DMS53 treated with DMSO at 0.1 percent for 48 hours (cell line): Measurements from ENCODE around the gene AARS2.

Experiments
- DNase-seq: peaks from one replicate; lab custom pipeline; 2025; ENCODE audit not compliant: unreplicated experiment; lab: John Stamatoyannopoulos, UW

The AARS2 gene

DNA sequence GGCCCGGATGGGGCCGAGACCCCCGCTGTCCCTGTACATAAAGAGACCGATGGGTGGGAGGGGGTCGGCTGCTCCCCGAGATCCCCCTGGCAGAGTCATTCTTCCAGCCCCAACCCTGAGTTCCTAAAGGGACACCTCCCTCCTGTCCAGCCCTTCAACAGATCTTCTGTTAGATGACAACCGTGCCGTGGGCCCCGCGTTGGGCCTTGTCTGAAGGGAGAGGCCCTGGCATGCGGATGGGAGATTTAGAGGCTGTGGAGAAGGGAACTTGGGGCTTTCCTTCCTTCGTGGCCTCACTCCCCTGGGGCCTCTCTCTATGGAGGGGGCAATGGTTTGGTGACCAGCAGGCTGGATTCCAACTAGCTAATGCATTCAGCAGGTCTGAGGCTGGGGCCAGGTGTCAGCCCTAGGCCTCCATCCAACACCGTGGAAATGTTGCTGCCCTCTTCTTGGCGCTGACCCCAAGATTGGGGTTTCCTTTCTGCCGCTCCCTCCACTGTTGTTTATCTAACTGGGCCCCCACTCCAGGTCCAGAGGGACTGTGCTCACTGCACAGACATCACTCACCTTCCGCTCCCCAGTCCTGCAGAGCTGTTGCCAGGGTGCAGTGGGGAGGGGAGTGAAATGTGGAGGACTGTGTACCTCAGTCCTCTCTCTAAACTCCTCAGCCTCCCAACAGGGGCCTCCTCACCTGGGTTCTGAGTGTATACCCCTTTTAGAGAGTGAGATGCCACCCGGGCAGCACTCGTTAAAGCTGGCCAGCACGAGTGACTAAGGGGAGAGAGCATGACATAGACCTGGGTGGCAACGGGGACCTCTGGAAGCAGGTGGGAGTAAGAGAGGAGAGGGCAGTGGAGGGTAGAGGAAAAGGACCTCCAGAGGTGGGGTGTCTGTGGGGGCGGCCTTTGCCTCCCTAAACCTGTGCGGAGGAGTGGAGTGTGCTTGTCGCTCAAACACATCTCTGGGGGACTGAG is 36.2 kb downstream of the AARS2 start:
- no peak for DNase-seq

DNA sequence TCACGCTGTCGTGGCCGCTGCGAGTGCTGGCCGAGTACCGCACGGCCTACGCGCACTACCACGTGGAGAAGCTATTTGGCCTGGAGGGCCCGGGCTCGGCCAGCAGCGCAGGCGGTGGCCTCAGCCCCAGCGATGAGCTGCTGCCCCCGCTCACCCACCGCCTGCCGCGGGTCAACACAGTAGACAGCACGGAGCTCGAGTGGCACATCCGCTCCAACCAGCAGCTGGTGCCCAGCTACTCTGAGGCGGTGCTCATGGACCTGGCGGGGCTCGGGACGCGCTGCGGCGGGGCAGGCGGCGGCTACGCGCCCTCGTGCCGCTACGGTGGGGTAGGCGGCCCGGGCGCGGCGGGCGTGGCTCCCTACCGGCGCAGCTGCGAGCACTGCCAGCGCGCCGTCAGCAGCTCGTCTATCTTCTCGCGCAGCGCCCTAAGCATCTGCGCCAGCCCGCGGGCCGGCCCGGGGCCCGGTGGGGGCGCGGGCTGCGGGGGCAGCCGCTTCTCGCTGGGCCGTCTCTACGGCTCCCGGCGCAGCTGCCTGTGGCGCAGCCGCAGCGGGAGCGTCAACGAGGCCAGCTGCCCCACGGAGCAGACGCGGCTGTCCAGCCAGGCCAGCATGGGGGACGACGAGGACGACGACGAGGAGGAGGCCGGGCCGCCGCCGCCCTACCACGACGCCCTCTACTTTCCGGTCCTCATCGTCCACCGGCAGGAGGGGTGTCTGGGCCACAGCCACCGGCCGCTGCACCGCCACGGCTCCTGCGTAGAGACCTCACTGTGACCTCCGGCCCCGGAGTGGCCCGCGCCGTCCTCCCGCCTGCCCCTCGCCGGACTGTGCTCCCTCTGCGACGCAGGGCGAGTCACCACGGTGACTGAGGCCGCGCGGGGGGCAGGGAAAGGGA is 37.1 kb downstream of the AARS2 start:
- DNase-seq = peak; percentile 30

DNA sequence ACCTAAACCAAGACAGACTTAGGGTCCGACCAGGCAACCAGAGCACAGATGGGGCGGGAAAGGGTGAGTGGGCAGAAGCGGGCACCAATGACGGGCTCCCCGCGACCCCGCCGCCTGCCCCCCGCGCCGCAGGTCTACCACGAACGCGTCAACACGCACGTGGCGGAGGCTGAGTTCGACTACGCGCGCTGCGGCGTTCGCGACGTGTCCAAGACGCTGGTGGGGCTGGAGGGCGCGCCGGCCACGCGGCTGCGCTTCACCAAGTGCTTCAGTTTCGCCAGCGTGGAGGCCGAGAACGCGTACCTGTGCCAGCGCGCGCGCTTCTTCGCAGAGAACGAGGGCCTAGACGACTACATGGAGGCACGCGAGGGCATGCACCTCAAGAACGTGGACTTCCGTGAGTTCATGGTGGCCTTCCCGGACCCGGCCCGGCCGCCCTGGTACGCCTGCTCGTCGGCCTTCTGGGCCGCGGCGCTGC is 37.8 kb downstream of the AARS2 start:
- no peak for DNase-seq

DNA sequence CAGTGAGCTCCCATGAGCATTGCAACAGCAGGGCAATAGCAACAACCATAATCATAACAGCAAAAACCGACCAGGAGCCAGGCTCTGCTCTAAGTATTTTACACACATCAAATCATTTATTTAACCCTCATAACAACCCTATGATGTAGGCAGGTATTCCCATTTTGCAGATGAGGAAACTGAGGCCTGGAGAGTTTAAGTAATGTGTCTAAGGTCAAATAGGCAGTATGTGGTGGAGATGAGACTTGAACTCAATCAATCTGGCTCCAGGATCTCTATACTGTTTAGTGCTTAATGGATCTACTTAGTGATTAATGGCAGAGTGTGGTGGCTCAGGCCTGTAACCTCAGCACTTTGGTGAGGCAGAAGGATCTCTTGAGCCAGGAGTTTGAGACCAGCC is 39.5 kb downstream of the AARS2 start:
- no peak for DNase-seq

DNA sequence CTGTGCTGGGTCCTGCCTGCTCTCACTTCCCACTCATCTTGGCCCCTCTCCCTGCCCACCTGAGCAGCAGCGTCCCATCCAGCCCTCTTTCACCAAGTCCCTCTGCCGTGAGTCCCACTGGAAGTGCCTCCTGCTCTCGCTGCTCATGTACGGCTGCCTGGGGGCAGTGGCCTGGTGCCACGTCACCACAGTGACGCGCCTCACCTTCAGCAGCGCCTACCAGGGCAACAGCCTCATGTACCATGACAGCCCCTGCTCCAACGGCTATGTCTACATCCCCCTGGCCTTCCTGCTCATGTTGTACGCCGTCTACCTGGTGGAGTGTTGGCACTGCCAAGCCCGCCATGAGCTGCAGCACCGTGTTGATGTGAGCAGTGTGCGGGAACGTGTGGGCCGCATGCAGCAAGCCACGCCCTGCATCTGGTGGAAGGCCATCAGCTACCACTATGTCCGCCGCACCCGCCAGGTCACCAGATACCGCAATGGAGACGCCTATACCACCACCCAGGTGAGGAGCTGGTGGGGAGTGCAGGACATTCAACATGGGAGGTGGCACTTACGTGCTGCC is 40.1 kb downstream of the AARS2 start:
- no peak for DNase-seq

DNA sequence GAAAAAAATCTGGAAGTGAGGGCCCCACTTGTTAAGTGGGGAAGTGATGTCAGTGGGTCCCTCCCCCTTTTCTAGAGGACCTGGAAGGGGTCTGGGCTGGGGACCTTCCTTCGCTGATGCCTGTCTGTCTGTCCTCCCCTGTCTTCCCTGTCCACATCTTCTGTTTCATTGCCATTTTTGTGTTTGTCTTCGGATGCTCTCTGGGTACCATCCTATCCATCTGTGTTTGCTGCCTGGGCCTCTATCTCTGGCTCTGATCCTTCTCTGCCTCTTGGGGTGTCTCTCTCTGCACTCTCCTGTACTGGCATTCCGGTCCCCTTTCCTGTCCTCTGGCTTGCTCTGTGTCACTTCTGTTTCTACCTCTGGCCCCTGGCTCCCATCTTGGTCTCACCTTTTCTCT is 40.6 kb downstream of the AARS2 start:
- DNase-seq = no peak

DNA sequence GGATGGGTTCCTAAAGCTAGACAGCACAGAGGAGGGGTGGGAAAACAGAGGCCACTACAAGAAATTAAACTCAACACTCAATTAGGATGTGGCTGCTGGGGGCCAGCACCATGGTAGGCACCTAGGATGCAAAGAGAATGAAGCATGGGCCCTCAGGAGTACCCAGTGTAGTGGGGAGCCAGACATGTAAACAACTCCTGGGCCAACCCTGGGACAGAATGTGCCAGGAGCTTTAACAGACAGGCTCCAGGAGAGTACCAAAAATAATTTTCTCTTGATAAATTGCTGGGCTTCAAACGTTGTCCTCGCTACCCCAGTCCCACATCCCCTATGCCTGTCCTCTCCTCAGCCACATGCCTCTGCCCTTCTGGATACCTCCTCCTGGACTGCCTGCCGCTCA is 41.2 kb downstream of the AARS2 start:
- DNase-seq = no peak

DNA sequence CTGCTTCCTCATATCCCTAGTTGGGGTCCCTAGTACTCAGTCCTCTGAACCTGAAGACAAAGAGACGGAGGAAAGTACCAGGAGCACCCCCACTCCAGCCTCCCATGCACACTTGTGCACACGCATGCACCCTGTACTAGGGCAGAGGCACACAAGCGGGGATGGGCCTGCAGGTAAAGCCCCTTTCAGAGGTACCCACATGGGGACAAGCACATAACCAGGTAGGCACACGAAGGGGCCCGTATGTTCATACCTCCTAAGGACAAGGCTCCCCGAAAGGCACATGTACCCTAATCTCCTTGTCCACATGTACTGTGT is 41.8 kb downstream of the AARS2 start:
- DNase-seq = no peak

DNA sequence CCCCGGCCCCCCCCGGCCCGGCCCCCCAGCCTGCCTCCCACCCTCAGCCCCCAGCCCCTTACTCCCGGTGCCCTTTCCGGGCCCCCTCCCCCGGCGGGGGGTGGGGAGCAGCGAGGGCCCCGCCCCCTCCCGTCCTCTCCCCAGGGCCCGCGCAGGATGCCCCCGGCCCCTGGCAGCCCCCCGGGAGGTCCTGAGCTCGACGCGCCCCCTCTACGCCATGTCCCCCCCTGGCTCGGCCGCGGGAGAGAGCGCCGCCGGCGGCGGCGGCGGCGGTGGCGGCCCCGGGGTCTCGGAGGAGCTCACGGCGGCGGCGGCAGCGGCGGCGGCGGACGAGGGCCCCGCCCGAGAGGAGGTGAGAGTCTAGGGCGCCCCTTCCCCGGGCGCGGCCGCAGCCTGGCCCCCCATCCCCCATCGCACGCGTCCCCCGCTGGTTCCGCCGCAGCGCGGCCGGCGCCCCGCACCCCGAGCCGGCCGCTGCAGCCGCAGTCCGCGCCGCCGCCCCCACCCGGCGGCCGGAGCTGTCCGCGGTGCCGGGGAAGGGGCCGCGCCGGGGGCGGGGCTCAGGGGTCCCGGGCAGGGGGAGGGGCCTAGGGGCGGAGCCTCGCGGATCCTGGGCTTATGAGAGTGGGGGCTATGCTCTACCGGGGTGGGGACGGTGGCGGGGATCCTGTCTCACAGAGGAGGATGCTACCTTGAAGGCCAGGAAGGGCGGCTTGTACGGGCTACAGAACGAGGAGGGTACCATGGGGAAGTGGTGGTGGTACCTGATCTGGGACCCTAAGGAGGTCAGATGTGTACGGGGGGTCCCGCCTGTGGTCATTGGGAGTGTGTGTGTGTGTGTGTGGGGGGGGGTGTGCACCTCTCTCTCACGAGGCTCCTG is 42.4 kb downstream of the AARS2 start:
- no peak for DNase-seq

DNA sequence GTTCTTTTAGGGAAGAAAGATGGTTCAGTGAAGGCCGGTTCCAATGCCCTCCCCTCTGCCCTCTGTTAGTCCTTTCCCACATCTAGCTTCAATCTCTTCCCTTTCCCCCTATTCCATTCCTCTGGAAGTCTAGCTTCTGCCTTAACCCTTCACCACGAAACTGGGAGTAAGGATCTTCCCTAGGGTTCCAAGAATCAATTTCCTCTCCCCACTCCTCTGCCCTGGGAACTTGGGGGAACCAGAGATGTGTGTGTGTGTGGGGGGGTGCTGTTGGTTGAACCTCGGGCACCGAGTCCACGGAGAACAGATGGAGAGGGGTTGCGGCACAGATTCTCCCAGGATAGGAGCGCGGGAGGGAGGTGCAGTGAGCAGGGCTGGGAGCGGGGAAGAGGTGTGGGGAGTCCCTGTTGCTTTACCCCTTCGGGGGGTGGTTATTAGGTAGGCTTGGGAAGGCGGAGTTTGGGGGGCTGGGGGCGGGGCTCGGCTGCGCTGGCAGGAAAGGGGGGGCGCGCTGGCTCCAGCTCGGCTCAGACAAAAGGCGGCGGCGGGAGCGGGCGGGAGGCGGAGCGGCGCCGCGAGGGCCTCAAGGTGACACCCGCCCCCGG is 43.1 kb downstream of the AARS2 start, which contains the start of gene TMEM151B:
TMEM151B (plus strand) TSS at position 530 of the 605 bp plus-strand sequence. CDS start 293 bp downstream, outside the sequence.
- DNase-seq = no peak

DNA sequence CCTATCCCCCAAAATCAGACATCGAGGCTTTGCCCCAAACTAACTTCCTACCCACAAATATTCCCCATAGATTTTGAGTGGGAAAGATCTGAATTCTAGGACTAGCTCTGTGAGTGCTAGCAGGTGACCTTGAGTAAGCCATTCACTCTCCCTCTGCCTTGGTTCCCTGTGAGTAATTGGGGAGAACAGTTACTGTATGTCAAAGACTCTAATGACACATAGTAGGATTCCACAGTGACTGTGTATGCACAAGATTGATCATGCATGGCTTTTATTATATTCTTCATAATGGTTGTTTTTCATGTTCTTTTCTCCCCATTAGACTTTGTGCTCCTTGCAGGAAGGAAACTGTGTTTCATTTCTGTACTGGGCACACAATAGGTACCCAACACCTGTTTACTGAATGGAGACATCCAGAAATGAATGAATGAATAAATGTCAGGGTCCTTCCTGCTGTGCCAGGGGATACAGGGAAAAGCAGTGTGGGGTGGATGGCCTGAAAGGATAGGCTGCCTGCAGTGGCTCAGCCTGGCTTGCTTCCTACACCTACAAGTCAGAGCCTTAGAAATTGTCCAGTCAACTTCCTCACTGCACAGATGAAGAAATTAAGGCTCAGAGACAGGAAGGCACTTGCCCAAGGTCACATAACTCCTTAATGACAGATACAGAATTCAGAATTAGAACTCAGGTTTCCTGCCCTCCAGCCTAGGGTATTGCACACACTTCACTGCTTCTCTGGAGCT is 43.8 kb downstream of the AARS2 start:
- no peak for DNase-seq

DNA sequence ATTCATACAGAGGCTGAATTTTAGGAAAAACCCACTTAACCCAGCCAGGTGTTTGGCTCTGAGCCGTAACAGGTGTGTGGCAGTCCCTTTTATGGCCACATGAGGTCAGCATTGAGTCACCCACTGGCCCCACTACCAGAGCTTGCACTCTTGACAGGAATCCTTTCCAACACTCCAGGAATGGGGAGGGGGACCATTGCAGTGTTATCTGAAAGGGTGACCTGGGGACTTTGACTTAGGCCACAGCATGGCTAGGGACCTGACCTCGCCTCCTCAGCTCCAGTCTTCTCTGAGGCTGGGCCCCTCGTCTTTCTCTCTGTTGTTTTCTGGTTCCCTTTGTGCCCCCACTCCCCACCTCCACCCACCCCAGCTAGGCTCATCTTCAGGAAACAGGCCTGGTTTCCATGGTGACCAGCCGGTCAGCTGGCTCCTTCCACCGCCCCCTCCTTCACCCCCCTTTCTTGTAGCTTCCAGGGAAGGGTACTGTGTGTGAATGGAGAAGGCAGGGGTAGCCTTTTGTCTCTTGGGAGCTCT is 45.0 kb downstream of the AARS2 start:
- DNase-seq = peak; percentile 63

DNA sequence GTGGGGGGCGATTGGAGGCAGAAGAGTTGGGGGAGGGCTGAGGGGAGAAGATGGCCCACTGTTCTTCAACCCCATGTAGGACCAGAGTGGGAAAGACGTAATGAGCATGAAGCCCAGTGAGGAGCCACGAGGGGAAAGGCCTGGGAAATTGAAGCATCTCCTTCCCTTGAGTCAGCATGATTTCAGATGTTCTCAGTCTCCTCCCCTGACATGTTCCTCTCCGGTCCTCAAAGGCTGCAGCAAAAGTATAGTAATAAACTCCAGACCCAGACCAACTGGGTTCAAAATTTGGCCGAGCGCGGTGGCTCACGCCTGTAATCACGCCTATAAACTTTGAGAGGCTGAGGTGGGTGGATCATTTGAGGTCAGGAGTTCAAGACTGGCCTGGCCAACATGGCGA is 45.9 kb downstream of the AARS2 start:
- DNase-seq = no peak

DNA sequence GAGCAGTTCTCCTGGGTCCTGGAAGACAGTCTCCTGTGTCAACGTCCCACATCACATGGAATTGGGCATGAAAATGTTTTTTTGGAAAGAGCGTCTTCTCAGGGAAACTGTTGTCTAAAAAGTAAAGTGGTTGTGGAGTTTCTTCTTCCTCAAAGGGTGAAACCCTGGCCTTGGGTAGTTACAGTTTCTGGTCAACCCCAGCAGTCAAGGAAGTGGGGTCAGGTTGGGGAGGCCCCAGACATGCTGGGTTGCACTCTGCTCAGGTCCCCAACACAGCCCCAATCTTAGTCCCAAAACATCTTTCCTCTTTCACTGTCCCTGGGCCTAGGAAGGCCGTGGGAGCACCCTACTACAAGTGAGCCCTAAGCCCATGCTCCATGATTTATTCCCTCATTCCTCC is 46.8 kb downstream of the AARS2 start:
- DNase-seq = no peak

DNA sequence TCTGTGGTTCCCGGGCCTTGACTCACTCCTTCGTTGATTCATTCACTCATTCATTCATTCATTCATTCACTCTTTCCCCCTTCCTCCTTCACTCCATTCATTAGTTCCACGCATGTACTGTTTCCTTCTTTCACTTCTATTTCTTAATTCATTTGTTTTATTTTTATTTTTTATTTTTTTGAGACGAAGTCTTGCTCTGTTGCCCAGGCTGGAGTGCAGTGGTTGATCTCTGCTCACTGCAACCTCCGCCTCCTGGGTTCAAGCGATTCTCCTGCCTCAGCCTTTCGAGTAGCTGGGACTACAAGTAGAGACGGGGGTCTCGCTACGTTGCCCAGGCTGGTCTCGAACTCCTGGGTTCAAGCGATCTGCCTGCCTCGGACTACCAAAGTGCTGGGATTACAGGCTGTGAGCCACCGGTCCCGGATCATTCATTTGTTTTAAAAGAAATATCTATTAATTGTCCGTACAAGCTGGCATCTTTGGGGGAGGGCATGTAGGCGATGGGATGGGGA is 47.4 kb downstream of the AARS2 start:
- no peak for DNase-seq

DNA sequence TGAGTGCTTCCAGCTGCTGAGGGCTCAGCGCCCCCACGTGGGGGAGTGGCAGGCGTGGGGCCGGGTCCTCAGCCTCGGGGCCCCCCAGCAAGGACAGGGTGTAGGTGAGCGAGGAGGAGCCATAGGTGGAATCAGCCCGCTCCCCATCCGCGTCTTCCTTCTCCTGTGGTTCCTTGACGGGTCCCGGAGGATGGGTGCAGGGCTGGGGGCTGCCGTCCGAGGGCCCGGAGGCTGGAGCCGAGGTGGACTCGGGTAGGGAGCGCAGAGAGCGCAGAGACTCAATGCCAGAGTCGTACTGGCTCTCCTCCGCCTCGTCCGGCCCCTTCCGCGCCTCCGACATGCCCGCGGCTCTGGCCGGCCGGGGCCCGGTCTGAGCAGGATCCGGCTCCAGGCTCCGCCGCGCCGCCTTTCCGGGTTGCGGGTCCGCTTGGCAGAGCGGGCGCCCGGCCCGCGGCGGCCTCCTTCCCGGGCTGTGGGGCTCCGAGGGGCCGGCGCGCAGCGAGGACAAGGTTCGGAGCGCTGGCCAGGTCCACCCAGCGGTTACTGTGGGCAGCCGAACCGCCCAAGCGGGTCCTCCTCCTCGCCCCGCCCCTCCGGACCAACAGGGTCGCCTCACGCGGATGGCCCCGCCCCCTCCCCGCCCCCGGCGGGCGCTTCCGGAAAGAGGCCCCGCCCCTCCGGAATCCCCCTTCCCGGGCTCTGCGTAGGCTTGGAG is 48.0 kb downstream of the AARS2 start, which contains the start of gene NFKBIE:
NFKBIE (minus strand) TSS at position 545 of the 715 bp plus-strand sequence; CDS start at position 340, 205 bp downstream.
- peak; percentile 74 for DNase-seq

DNA sequence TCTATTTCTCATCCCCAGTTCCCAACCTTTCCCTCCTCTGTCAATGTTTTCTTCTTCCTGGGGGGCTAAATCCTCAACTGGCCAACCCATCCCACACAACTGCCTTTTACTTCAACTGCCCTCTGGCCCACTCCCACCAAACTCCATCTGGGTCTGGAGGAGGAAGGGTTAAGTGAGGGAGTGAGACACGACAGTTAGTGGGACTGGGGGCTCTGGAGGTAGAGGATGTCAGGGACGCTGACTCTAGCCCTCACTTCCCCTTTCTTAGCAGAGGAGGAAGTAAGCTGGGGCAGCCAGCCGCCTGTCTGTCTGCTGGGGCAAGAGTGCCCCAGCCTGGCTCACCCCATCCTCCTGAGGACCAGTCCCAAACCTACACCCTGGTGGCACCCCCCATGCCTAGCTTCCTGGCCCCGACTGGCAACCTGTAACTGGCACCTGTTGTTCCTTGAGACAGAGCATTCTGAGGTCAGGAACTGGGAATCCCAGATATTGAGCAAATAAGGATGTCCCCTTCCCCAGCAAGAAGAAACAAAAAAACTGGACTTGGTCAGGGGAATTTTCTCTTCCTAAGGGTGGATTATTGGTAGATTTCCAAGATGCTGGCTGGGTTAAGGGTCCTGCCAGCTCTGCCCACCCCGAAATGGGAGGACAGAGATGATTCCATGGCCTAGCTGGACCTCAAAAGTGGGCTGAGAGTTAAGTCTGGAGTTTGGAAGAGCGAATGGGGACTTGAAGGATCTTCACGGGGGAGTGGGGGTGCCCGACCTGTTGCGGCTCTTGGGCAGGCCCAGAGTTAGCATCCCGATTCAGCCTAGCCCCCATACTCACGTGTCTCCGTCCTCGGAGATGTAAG is 48.8 kb downstream of the AARS2 start:
- no peak for DNase-seq
